ENCODE results near the gene ENOX1.

Gene ENOX1

GRCh38 chr13:43277142-43277541 is 509.6 kb downstream of the ENOX1 start:
- TF ChIP-seq POLR2AphosphoS5 (IDR thresholded peaks at IDR 0.05; ENCODE audit: borderline replicate concordance, low read depth, low read length): no peak
- TF ChIP-seq EZH2 (IDR thresholded peaks at IDR 0.05): no peak
- TF ChIP-seq FOXP2 (optimal IDR thresholded peaks at IDR 0.05; ENCODE audit: control extremely low read depth, extremely low read length, insufficient read depth): no peak
- DNase-seq (ENCODE audit: low read depth, low spot score): no peak
- H3K9me3 ChIP-seq (ENCODE audit: low read depth, low read length): no peaks in the 10 kb centered on the region
- no peak overlapping the region for H3K4me3 ChIP-seq
- H3K27ac ChIP-seq: no peak overlapping the region
- no peaks in the 10 kb centered on the region for H3K36me3 ChIP-seq (ENCODE audit: insufficient read depth, low read length)
- no peak overlapping the region for H3K9ac ChIP-seq (ENCODE audit: insufficient read length)

GRCh38 chr13:43274881-43275280 is 511.9 kb downstream of the ENOX1 start:
- H3K4me3 ChIP-seq: no peak overlapping the region
- no peaks in the 10 kb centered on the region for H3K36me3 ChIP-seq (ENCODE audit: insufficient read depth, low read length)
- no peak overlapping the region for H3K27ac ChIP-seq
- TF ChIP-seq EZH2 (IDR thresholded peaks at IDR 0.05): no peak
- TF ChIP-seq POLR2AphosphoS5 (IDR thresholded peaks at IDR 0.05; ENCODE audit: borderline replicate concordance, low read depth, low read length): no peak
- no peak for TF ChIP-seq FOXP2 (optimal IDR thresholded peaks at IDR 0.05; ENCODE audit: control extremely low read depth, extremely low read length, insufficient read depth)
- no peak overlapping the region for H3K9ac ChIP-seq (ENCODE audit: insufficient read length)
- H3K9me3 ChIP-seq (ENCODE audit: low read depth, low read length): no peaks in the 10 kb centered on the region
- DNase-seq (ENCODE audit: low read depth, low spot score): no peak

- no peak for TF ChIP-seq FOXP2 (optimal IDR thresholded peaks at IDR 0.05; ENCODE audit: control extremely low read depth, extremely low read length, insufficient read depth)
- TF ChIP-seq POLR2AphosphoS5 (IDR thresholded peaks at IDR 0.05; ENCODE audit: borderline replicate concordance, low read depth, low read length): no peak
- TF ChIP-seq EZH2 (IDR thresholded peaks at IDR 0.05): no peak
- H3K27ac ChIP-seq: no peak overlapping the region
- no peak for DNase-seq (ENCODE audit: low read depth, low spot score)
Observed at GRCh38 chr13:43273362-43273761, 513.4 kb downstream of the ENOX1 start.

DNA sequence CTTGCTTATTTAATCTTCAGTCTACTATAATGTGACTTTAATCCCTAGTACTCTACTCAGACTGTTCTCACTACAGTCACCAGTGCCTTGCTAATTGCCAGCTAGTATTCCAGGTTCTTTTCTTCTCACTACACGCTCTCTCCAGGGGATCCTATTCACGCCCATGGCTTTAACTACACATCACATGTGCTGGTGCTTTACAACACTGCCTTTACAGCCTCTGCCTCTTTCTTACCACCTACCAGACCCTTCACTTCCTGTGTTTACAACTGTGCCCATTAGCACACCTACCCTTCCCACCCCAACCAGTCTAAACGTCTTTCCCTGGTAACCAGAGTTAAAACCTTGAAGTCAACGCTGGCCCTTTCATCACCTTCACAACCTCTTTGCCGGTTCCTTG is 513.9 kb downstream of the ENOX1 start:
- H3K27ac ChIP-seq: no peak overlapping the region
- H3K9ac ChIP-seq (ENCODE audit: insufficient read length): no peak overlapping the region
- TF ChIP-seq EZH2 (IDR thresholded peaks at IDR 0.05): no peak
- no peak for TF ChIP-seq POLR2AphosphoS5 (IDR thresholded peaks at IDR 0.05; ENCODE audit: borderline replicate concordance, low read depth, low read length)
- no peak for TF ChIP-seq FOXP2 (optimal IDR thresholded peaks at IDR 0.05; ENCODE audit: control extremely low read depth, extremely low read length, insufficient read depth)
- no peak overlapping the region for H3K4me3 ChIP-seq
- H3K36me3 ChIP-seq (ENCODE audit: insufficient read depth, low read length): no peaks in the 10 kb centered on the region
- H3K9me3 ChIP-seq (ENCODE audit: low read depth, low read length): no peaks in the 10 kb centered on the region
- no peak for DNase-seq (ENCODE audit: low read depth, low spot score)

More at GRCh38 chr13:43273362-43273761, 513.4 kb downstream of the ENOX1 start:
- Histone ChIP-seq H3K4me3 (no peak overlapping the region), H3K36me3 (ENCODE audit: insufficient read depth, low read length) (no peaks in the 10 kb centered on the region), H3K9me3 (ENCODE audit: low read depth, low read length) (no peaks in the 10 kb centered on the region), H3K9ac (ENCODE audit: insufficient read length) (no peak overlapping the region)

GRCh38 chr13:43271152-43271551 is 515.6 kb downstream of the ENOX1 start:
- Histone ChIP-seq H3K36me3 (ENCODE audit: insufficient read depth, low read length) (no peaks in the 10 kb centered on the region), H3K27ac (no peak overlapping the region), H3K4me3 (no peak overlapping the region), H3K9me3 (ENCODE audit: low read depth, low read length) (no peaks in the 10 kb centered on the region), H3K9ac (ENCODE audit: insufficient read length) (no peak overlapping the region)
- TF ChIP-seq POLR2AphosphoS5 (IDR thresholded peaks at IDR 0.05; ENCODE audit: borderline replicate concordance, low read depth, low read length) (no peak), FOXP2 (optimal IDR thresholded peaks at IDR 0.05; ENCODE audit: control extremely low read depth, extremely low read length, insufficient read depth) (no peak), EZH2 (IDR thresholded peaks at IDR 0.05) (no peak)
- no peak for DNase-seq (ENCODE audit: low read depth, low spot score)

- DNase-seq (ENCODE audit: low read depth, low spot score): no peak
- Histone ChIP-seq H3K36me3 (ENCODE audit: insufficient read depth, low read length) (no peaks in the 10 kb centered on the region), H3K4me3 (no peak overlapping the region), H3K27ac (no peak overlapping the region), H3K9me3 (ENCODE audit: low read depth, low read length) (no peaks in the 10 kb centered on the region), H3K9ac (ENCODE audit: insufficient read length) (no peak overlapping the region)
- TF ChIP-seq FOXP2 (optimal IDR thresholded peaks at IDR 0.05; ENCODE audit: control extremely low read depth, extremely low read length, insufficient read depth) (no peak), POLR2AphosphoS5 (IDR thresholded peaks at IDR 0.05; ENCODE audit: borderline replicate concordance, low read depth, low read length) (no peak), EZH2 (IDR thresholded peaks at IDR 0.05) (no peak)
Observed at GRCh38 chr13:43270130-43270830, 516.5 kb downstream of the ENOX1 start.

GRCh38 chr13:43269037-43269481 is 517.7 kb downstream of the ENOX1 start:
- TF ChIP-seq FOXP2 (optimal IDR thresholded peaks at IDR 0.05; ENCODE audit: control extremely low read depth, extremely low read length, insufficient read depth) (no peak), POLR2AphosphoS5 (IDR thresholded peaks at IDR 0.05; ENCODE audit: borderline replicate concordance, low read depth, low read length) (no peak), EZH2 (IDR thresholded peaks at IDR 0.05) (no peak)
- no peak overlapping the region for H3K27ac ChIP-seq
- no peak for DNase-seq (ENCODE audit: low read depth, low spot score)

GRCh38 chr13:43268632-43269031 is 518.1 kb downstream of the ENOX1 start:
- Histone ChIP-seq H3K4me3 (no peak overlapping the region), H3K27ac (no peak overlapping the region), H3K36me3 (ENCODE audit: insufficient read depth, low read length) (no peaks in the 10 kb centered on the region), H3K9me3 (ENCODE audit: low read depth, low read length) (no peaks in the 10 kb centered on the region), H3K9ac (ENCODE audit: insufficient read length) (no peak overlapping the region)
- no peak for TF ChIP-seq FOXP2 (optimal IDR thresholded peaks at IDR 0.05; ENCODE audit: control extremely low read depth, extremely low read length, insufficient read depth)
- TF ChIP-seq POLR2AphosphoS5 (IDR thresholded peaks at IDR 0.05; ENCODE audit: borderline replicate concordance, low read depth, low read length): no peak
- no peak for TF ChIP-seq EZH2 (IDR thresholded peaks at IDR 0.05)
- DNase-seq (ENCODE audit: low read depth, low spot score): no peak

More at GRCh38 chr13:43269037-43269481, 517.7 kb downstream of the ENOX1 start:
- H3K36me3 ChIP-seq (ENCODE audit: insufficient read depth, low read length): no peaks in the 10 kb centered on the region
- no peak overlapping the region for H3K9ac ChIP-seq (ENCODE audit: insufficient read length)
- no peak overlapping the region for H3K4me3 ChIP-seq
- no peaks in the 10 kb centered on the region for H3K9me3 ChIP-seq (ENCODE audit: low read depth, low read length)

Data from SK-N-MC (cell line).